ENCODE measurements around the gene PSMG4. TPM values are rescaled to one million over a fixed set of nuclear protein-coding genes. Genes with fewer than 3 reads are reported as not detected.

Gene PSMG4
- total RNA-seq, 1 experiment from 2014 or later, result 29.3 TPM

GRCh38 chr6:3209114-3210023 lies 49.4 kb upstream of the PSMG4 start:
- peak; percentile 95 for DNase-seq
- TF ChIP-seq, protein P1, sequence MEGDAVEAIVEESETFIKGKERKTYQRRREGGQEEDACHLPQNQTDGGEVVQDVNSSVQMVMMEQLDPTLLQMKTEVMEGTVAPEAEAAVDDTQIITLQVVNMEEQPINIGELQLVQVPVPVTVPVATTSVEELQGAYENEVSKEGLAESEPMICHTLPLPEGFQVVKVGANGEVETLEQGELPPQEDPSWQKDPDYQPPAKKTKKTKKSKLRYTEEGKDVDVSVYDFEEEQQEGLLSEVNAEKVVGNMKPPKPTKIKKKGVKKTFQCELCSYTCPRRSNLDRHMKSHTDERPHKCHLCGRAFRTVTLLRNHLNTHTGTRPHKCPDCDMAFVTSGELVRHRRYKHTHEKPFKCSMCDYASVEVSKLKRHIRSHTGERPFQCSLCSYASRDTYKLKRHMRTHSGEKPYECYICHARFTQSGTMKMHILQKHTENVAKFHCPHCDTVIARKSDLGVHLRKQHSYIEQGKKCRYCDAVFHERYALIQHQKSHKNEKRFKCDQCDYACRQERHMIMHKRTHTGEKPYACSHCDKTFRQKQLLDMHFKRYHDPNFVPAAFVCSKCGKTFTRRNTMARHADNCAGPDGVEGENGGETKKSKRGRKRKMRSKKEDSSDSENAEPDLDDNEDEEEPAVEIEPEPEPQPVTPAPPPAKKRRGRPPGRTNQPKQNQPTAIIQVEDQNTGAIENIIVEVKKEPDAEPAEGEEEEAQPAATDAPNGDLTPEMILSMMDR (conservative IDR thresholded peaks at IDR 0.05), result peak; percentile 17; the same call in 1 of the 3 replicates

More at GRCh38 chr6:3209114-3210023, 49.4 kb upstream of the PSMG4 start:
- Mint-ChIP-seq H3K27ac (peak overlapping the region in 2 of 3 experiments; percentile 71 to 92; a peak in 4 of 7 replicates), H3K27me3 (ENCODE audit: low read depth) (peaks cover 2% of the 10 kb centered on the region; the same call in 1 of the 2 replicates), H3K4me1 (peaks cover 25 to 26% of the 10 kb centered on the region in 2 experiments), H3K36me3 (ENCODE audit: insufficient read depth in 1 of 3, low read depth in 3 of 3) (no peaks in the 10 kb centered on the region; a peak in 1 of 7 replicates), H3K9me3 (no peaks in the 10 kb centered on the region; a peak in 1 of 5 replicates), H3K4me3 (peak overlapping the region; percentile 8 to 59; a peak in 4 of 5 replicates)
- Histone ChIP-seq H4K5ac (ENCODE audit: insufficient read length, low read depth, low read length) (no peak overlapping the region), H4K91ac (ENCODE audit: insufficient read length, low read depth, low read length) (no peak overlapping the region), H3K4me1 (ENCODE audit: insufficient read depth, low read length) (peaks cover 5% of the 10 kb centered on the region; the same call in 1 of the 2 replicates), H2AFZ (ENCODE audit: low read length) (no peak overlapping the region), H3K9me3 (ENCODE audit: control insufficient read depth, low read depth, low read length) (no peaks in the 10 kb centered on the region), H2BK5ac (ENCODE audit: insufficient read length, low read length) (no peak overlapping the region), H3K27me3 (ENCODE audit: insufficient read depth, low read length) (0 out of 2 replicates have a peak, but pooled peaks cover 2% of the 10 kb centered on the region), H2BK120ac (ENCODE audit: low read depth, low read length, poor library complexity, severe bottlenecking) (no peak overlapping the region), H3T11ph (ENCODE audit: low read length) (no peak overlapping the region), H3K27ac (ENCODE audit: insufficient read length, low read depth, low read length) (no peak overlapping the region), H2AK5ac (ENCODE audit: insufficient read length, low read length) (no peak overlapping the region), H3K79me2 (ENCODE audit: insufficient read depth, low read length) (no peaks in the 10 kb centered on the region), H3K14ac (ENCODE audit: insufficient read depth, low read length) (no peak overlapping the region), H3K79me1 (ENCODE audit: insufficient read depth, low read depth, low read length, poor library complexity, severe bottlenecking) (no peaks in the 10 kb centered on the region), H3K9ac (ENCODE audit: extremely low read depth, insufficient read length, low read length) (no peak overlapping the region), H3K23me2 (ENCODE audit: insufficient read length, low read depth, low read length, poor library complexity, severe bottlenecking) (no peaks in the 10 kb centered on the region), H3K4ac (ENCODE audit: low read depth, low read length) (no peak overlapping the region), H3K56ac (ENCODE audit: insufficient read length, low read depth, low read length) (no peak overlapping the region), H2BK15ac (ENCODE audit: low read depth, low read length) (no peak overlapping the region), H3K4me2 (ENCODE audit: insufficient read depth, insufficient read length, low read length) (peak overlapping the region; percentile 9), H3K23ac (ENCODE audit: insufficient read length, low read depth, low read length) (no peak overlapping the region), H2BK12ac (ENCODE audit: insufficient read length, low read depth, low read length) (no peak overlapping the region), H4K20me1 (ENCODE audit: control insufficient read depth, insufficient read depth, insufficient read length) (no peaks in the 10 kb centered on the region), H2BK20ac (ENCODE audit: low read depth, low read length, poor library complexity, severe bottlenecking) (no peak overlapping the region), H4K8ac (replicated peaks; ENCODE audit: insufficient read length, low read depth, low read length) (no peak overlapping the region), H3K18ac (ENCODE audit: insufficient read length, low read depth, low read length) (no peak overlapping the region)
- WGBS (ENCODE audit: extremely low coverage, insufficient read length, low lambda C conversion rate), result no CpG with 5 or more reads among the region's 17 CpGs
